SKM-1 (cell line): ENCODE data around the gene VPS26C.

Experiments
- DNase-seq: peaks from one replicate; lab custom pipeline; 2025; ENCODE audit not compliant: unreplicated experiment; lab: John Stamatoyannopoulos, UW

The VPS26C gene

GRCh38 chr21:37266515-37267221 lies 466 bp downstream of the VPS26C start:
- no peak for DNase-seq

- no peak for DNase-seq
Measured at GRCh38 chr21:37264808-37265207, 2.3 kb downstream of the VPS26C start.

- DNase-seq = no peak
Measured at GRCh38 chr21:37263827-37264600, 3.1 kb downstream of the VPS26C start.

GRCh38 chr21:37259426-37259825 lies 7.7 kb downstream of the VPS26C start:
- DNase-seq = no peak

GRCh38 chr21:37257967-37258877 lies 8.9 kb downstream of the VPS26C start:
- DNase-seq = peak; percentile 51

- DNase-seq = no peak
Measured at GRCh38 chr21:37257511-37257966, 9.6 kb downstream of the VPS26C start.

- DNase-seq = no peak
Measured at GRCh38 chr21:37253991-37254390, 13.1 kb downstream of the VPS26C start.

- DNase-seq = peak; percentile 29
Measured at GRCh38 chr21:37251294-37251634, 15.9 kb downstream of the VPS26C start.

- DNase-seq = no peak
Measured at GRCh38 chr21:37249112-37249904, 17.8 kb downstream of the VPS26C start.

- DNase-seq = no peak
Measured at GRCh38 chr21:37248298-37248697, 18.8 kb downstream of the VPS26C start.

- no peak for DNase-seq
Measured at GRCh38 chr21:37245151-37245550, 22.0 kb downstream of the VPS26C start.

GRCh38 chr21:37244501-37245095 lies 22.5 kb downstream of the VPS26C start:
- no peak for DNase-seq

- DNase-seq = no peak
Measured at GRCh38 chr21:37243961-37244360, 23.2 kb downstream of the VPS26C start.

- no peak for DNase-seq
Measured at GRCh38 chr21:37241426-37241825, 25.7 kb downstream of the VPS26C start.

- DNase-seq = no peak
Measured at GRCh38 chr21:37240978-37241377, 26.2 kb downstream of the VPS26C start.

- no peak for DNase-seq
Measured at GRCh38 chr21:37237764-37238163, 29.4 kb downstream of the VPS26C start.

GRCh38 chr21:37237346-37237745 lies 29.8 kb downstream of the VPS26C start:
- no peak for DNase-seq

- no peak for DNase-seq
Measured at GRCh38 chr21:37233551-37234146, 33.5 kb downstream of the VPS26C start.

GRCh38 chr21:37232274-37233018 lies 34.7 kb downstream of the VPS26C start:
- no peak for DNase-seq
